GM18498 (cell line): Measurements from ENCODE around the gene HNRNPU.

Experiments used
- ATAC-seq: cut with Tn5 transposase; IDR thresholded peaks from one replicate; pipeline ENCODE4 v1.9.1; 2021; ENCODE audit warnings: mild to moderate bottlenecking, moderate library complexity; ENCODE audit not compliant: unreplicated experiment

Gene HNRNPU

GRCh38 chr1:244863491-244864252 is 671 bp downstream of the HNRNPU start:
- peak; percentile 5 for ATAC-seq

- ATAC-seq = peak; percentile 68
Measured at GRCh38 chr1:244862699-244863490, 1.4 kb downstream of the HNRNPU start.

GRCh38 chr1:244862354-244862698 is 2.0 kb downstream of the HNRNPU start:
- ATAC-seq = no peak

GRCh38 chr1:244861683-244862082 is 2.7 kb downstream of the HNRNPU start:
- no peak for ATAC-seq

- ATAC-seq = no peak
Measured at GRCh38 chr1:244860914-244861610, 3.3 kb downstream of the HNRNPU start.

- ATAC-seq = no peak
Measured at GRCh38 chr1:244860078-244860477, 4.3 kb downstream of the HNRNPU start.

- no peak for ATAC-seq
Measured at GRCh38 chr1:244858357-244858756, 6.0 kb downstream of the HNRNPU start.

GRCh38 chr1:244857761-244858160 is 6.6 kb downstream of the HNRNPU start:
- ATAC-seq = no peak

GRCh38 chr1:244854865-244855578 is 9.3 kb downstream of the HNRNPU start:
- no peak for ATAC-seq

GRCh38 chr1:244854166-244854565 is 10.2 kb downstream of the HNRNPU start:
- ATAC-seq = no peak

- no peak for ATAC-seq
Measured at GRCh38 chr1:244852694-244853093, 11.6 kb downstream of the HNRNPU start.

- no peak for ATAC-seq
Measured at GRCh38 chr1:244851546-244852231, 12.7 kb downstream of the HNRNPU start.

GRCh38 chr1:244850896-244851295 is 13.4 kb downstream of the HNRNPU start:
- ATAC-seq = no peak

- ATAC-seq = no peak
Measured at GRCh38 chr1:244850099-244850852, 14.1 kb downstream of the HNRNPU start.

- ATAC-seq = no peak
Measured at GRCh38 chr1:244849189-244849866, 15.0 kb downstream of the HNRNPU start.

- no peak for ATAC-seq
Measured at GRCh38 chr1:244846653-244847052, 17.7 kb downstream of the HNRNPU start.

GRCh38 chr1:244844155-244845121 is 19.9 kb downstream of the HNRNPU start:
- ATAC-seq = no peak
